HL-60 (cell line): Measurements from ENCODE around the gene LYPD1.

ENCODE experiments used
- GABPA ChIP-seq: IDR thresholded peaks from 2 replicates; pipeline ENCODE4 v1.6.1; 2012; ENCODE audit warnings: low read depth
- POLR2AphosphoS5 ChIP-seq: IDR thresholded peaks from 2 replicates; pipeline ENCODE4 v1.6.1; 2012; ENCODE audit warnings: low read depth
- TF ChIP-seq, protein P1 (sequence below): IDR thresholded peaks from one replicate; pipeline ENCODE4 v1.5.1; 2011; ENCODE audit warnings: low read length, control low read depth, inconsistent platforms; ENCODE audit not compliant: insufficient read depth
- TF ChIP-seq, protein P2 (sequence below): IDR thresholded peaks from 2 replicates; pipeline ENCODE4 v1.6.1; 2012; ENCODE audit warnings: low read depth; ENCODE audit not compliant: insufficient replicate concordance

DNA sequence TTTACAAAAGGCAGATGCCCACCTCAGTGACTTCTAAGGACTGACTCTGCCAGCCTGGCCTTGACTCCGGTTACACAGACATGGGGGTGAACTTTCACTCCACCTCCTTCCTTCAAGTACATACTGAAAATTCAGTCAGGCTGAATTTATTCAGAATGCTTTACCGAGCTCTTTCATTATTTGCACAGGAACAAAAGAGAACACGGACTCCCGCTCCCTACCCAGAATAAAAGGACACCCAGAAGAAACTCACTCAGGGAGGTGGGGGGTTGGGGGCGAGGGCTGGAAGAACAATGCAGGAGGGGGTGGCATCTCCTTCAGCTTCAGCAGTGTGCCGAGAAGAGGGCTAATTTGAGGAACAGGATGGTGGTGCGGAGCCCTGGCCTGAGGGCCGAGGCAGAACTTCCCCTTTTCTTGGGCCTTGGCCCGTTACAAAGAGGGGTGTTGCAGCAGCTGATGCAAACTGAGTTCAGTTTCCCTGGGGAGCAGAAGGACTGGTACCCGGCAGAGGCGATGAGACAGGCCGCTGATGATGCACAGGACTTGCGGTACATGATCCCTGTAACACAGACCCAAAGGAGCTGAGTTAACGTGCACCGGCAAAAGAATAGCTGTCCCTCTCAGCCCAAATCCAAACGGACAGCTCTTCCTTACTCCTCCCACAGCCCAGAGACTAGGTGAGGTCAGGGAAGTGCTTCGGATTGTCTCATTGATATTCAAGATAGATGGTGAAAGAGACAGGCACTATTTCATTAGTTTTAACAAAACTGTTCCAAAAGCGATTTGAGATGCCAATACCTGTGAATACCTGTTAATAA is 24.1 kb downstream of the LYPD1 start:
- no peak for TF ChIP-seq POLR2AphosphoS5
- TF ChIP-seq, protein P1, sequence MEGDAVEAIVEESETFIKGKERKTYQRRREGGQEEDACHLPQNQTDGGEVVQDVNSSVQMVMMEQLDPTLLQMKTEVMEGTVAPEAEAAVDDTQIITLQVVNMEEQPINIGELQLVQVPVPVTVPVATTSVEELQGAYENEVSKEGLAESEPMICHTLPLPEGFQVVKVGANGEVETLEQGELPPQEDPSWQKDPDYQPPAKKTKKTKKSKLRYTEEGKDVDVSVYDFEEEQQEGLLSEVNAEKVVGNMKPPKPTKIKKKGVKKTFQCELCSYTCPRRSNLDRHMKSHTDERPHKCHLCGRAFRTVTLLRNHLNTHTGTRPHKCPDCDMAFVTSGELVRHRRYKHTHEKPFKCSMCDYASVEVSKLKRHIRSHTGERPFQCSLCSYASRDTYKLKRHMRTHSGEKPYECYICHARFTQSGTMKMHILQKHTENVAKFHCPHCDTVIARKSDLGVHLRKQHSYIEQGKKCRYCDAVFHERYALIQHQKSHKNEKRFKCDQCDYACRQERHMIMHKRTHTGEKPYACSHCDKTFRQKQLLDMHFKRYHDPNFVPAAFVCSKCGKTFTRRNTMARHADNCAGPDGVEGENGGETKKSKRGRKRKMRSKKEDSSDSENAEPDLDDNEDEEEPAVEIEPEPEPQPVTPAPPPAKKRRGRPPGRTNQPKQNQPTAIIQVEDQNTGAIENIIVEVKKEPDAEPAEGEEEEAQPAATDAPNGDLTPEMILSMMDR: no peak
- TF ChIP-seq, protein P2, sequence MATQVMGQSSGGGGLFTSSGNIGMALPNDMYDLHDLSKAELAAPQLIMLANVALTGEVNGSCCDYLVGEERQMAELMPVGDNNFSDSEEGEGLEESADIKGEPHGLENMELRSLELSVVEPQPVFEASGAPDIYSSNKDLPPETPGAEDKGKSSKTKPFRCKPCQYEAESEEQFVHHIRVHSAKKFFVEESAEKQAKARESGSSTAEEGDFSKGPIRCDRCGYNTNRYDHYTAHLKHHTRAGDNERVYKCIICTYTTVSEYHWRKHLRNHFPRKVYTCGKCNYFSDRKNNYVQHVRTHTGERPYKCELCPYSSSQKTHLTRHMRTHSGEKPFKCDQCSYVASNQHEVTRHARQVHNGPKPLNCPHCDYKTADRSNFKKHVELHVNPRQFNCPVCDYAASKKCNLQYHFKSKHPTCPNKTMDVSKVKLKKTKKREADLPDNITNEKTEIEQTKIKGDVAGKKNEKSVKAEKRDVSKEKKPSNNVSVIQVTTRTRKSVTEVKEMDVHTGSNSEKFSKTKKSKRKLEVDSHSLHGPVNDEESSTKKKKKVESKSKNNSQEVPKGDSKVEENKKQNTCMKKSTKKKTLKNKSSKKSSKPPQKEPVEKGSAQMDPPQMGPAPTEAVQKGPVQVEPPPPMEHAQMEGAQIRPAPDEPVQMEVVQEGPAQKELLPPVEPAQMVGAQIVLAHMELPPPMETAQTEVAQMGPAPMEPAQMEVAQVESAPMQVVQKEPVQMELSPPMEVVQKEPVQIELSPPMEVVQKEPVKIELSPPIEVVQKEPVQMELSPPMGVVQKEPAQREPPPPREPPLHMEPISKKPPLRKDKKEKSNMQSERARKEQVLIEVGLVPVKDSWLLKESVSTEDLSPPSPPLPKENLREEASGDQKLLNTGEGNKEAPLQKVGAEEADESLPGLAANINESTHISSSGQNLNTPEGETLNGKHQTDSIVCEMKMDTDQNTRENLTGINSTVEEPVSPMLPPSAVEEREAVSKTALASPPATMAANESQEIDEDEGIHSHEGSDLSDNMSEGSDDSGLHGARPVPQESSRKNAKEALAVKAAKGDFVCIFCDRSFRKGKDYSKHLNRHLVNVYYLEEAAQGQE: no peak
- TF ChIP-seq GABPA: no peak
